BE2C (cell line): ENCODE results near the gene CYP26C1.

Source experiments
- DNase-seq: peaks from one replicate; pipeline ENCODE4 v3.0.0-alpha.2; 2020
- H3K27me3 ChIP-seq: fragments of 250-450 bp; sonication (Bioruptor Pico); 2 replicates; pipeline ENCODE4 v1.5.1; 2020; ENCODE audit warnings: mild to moderate bottlenecking
- H3K36me3 ChIP-seq: fragments of 250-450 bp; sonication (Bioruptor Pico); 2 replicates; pipeline ENCODE4 v1.5.1; 2020; ENCODE audit warnings: mild to moderate bottlenecking
- H3K4me1 ChIP-seq: fragments of 250-450 bp; sonication (Bioruptor Pico); 2 replicates; pipeline ENCODE4 v1.5.1; 2020
- H3K4me3 ChIP-seq: 2 replicates; pipeline ENCODE4 v1.5.1; 2011; ENCODE audit warnings: low read depth, low read length
- H3K9me3 ChIP-seq: fragments of 250-450 bp; sonication (Bioruptor Pico); 2 replicates; pipeline ENCODE4 v1.5.1; 2020
- CTCF ChIP-seq: IDR thresholded peaks from 2 replicates; pipeline ENCODE4 v1.5.1; 2012; ENCODE audit warnings: mild to moderate bottlenecking, low read depth, low read length

The CYP26C1 gene

GRCh38 chr10:93085272-93085859 lies 24.8 kb downstream of the CYP26C1 start:
- H3K4me3 ChIP-seq, result no peak overlapping the region
- H3K27me3 ChIP-seq, result no peaks in the 10 kb centered on the region; the same call in 1 of the 2 replicates
- TF ChIP-seq CTCF, result no peak
- no peaks in the 10 kb centered on the region for H3K36me3 ChIP-seq
- DNase-seq, result no peak
- H3K9me3 ChIP-seq, result no peaks in the 10 kb centered on the region
- no peaks in the 10 kb centered on the region for H3K4me1 ChIP-seq

- no peaks in the 10 kb centered on the region for H3K27me3 ChIP-seq
- no peaks in the 10 kb centered on the region for H3K9me3 ChIP-seq
- DNase-seq, result no peak
- H3K4me1 ChIP-seq, result no peaks in the 10 kb centered on the region
- H3K36me3 ChIP-seq, result no peaks in the 10 kb centered on the region
- no peak for TF ChIP-seq CTCF
- no peak overlapping the region for H3K4me3 ChIP-seq
These were observed 25.7 kb downstream of the CYP26C1 start for GRCh38 chr10:93086289-93086688.

GRCh38 chr10:93087846-93088245 lies 27.2 kb downstream of the CYP26C1 start:
- no peak overlapping the region for H3K4me3 ChIP-seq
- H3K27me3 ChIP-seq, result no peaks in the 10 kb centered on the region
- DNase-seq, result no peak
- no peaks in the 10 kb centered on the region for H3K36me3 ChIP-seq
- no peaks in the 10 kb centered on the region for H3K4me1 ChIP-seq
- H3K9me3 ChIP-seq, result no peaks in the 10 kb centered on the region
- TF ChIP-seq CTCF, result no peak

- no peak for DNase-seq
- H3K4me1 ChIP-seq, result no peaks in the 10 kb centered on the region
- H3K9me3 ChIP-seq, result no peaks in the 10 kb centered on the region
- no peaks in the 10 kb centered on the region for H3K36me3 ChIP-seq
- TF ChIP-seq CTCF, result no peak
- no peaks in the 10 kb centered on the region for H3K27me3 ChIP-seq
- no peak overlapping the region for H3K4me3 ChIP-seq
These were observed 27.9 kb downstream of the CYP26C1 start for GRCh38 chr10:93088466-93088865.

GRCh38 chr10:93090619-93091018 lies 30.0 kb downstream of the CYP26C1 start:
- no peaks in the 10 kb centered on the region for H3K9me3 ChIP-seq
- DNase-seq, result no peak
- no peaks in the 10 kb centered on the region for H3K36me3 ChIP-seq

More at GRCh38 chr10:93090619-93091018, 30.0 kb downstream of the CYP26C1 start:
- H3K4me1 ChIP-seq, result no peaks in the 10 kb centered on the region
- H3K4me3 ChIP-seq, result no peak overlapping the region
- H3K27me3 ChIP-seq, result no peaks in the 10 kb centered on the region
- TF ChIP-seq CTCF, result no peak
